Adrenal gland (tissue), 12 donors: ENCODE data around the gene GPRIN1. TPM values are rescaled to one million over a fixed set of nuclear protein-coding genes. Genes with fewer than 3 reads are reported as not detected.

Source experiments
- DNase-seq, 7 donors: peaks; one replicate each; pipeline ENCODE4 v3.0.0-alpha.2; 2019 to 2020
- H3K27ac ChIP-seq, 5 donors: fragments of 200-600 bp; sonication (generic) in 4 of 5; 1 replicate in 3 of 5; 2 replicates in 2 of 5; pipeline versions ENCODE4 v1.5.1 to v1.8.0; 2016 to 2020; ENCODE audit warnings: mild to moderate bottlenecking in 1 of 5
- H3K27me3 ChIP-seq: fragments of 200-600 bp; 2 replicates; pipeline ENCODE4 v1.8.0; 2021
- H3K36me3 ChIP-seq, 2 donors: fragments of 200-600 bp; replicated peaks in 1 of 2; 1 replicate in 1 of 2; 2 replicates in 1 of 2; pipeline versions ENCODE4 v1.5.1 to v1.8.0; 2018 to 2022
- H3K4me1 ChIP-seq, 2 donors: fragments of 200-600 bp; replicated peaks in 1 of 2; 1 replicate in 1 of 2; 2 replicates in 1 of 2; pipeline versions ENCODE4 v1.5.1 to v1.8.0; 2018 to 2021
- H3K4me3 ChIP-seq, 4 donors: fragments of 200-600 bp; sonication (generic) in 3 of 4; one replicate each; pipeline ENCODE4 v1.5.1; 2016 to 2018
- H3K9me3 ChIP-seq, 3 donors: fragments of 200-600 bp; sonication (generic) in 1 of 3; replicated peaks in 1 of 3; 1 replicate in 2 of 3; 2 replicates in 1 of 3; pipeline versions ENCODE4 v1.5.1 to v1.8.0; 2016 to 2021
- POLR2A ChIP-seq, 2 donors: fragments of 450-650 bp; IDR thresholded peaks; one replicate each; pipeline ENCODE4 v1.6.1; 2017; ENCODE audit warnings: antibody characterized with exemption in 2 of 2, mild to moderate bottlenecking in 2 of 2, moderate library complexity in 1 of 2
- WGBS, 4 donors: extraction: QIAGEN DNeasy Blood & Tissue Kit in 2 of 4; methylation state at CpG; one replicate each; pipeline versions ENCODE4 v1.1.5 to v1.1.7; 2013 to 2017; 5-methylcytosine and 5-hydroxymethylcytosine counted together
- intact Hi-C, 2 donors: fragments of 100-400 bp; cut with DNase I; formaldehyde crosslinking; loops; one replicate each; pipeline versions ENCODE4 v1.14.1 to v1.15.0; 2022 to 2023
- polyA plus RNA-seq, 3 donors: library from polyadenylated mRNA; stranded (reverse); fragments of 200-250 nt in 2 of 3; fragments of 350-450 nt in 1 of 3; fragmentation: Illumina TruSeq in 1 of 3; extraction: RNeasy Lipid Tissue Mini Kit (QIAGEN cat#74804) in 1 of 3; gene quantifications; one replicate each; pipeline ENCODE4 v1.2.3, GENCODE V29; 2013 to 2014
- total RNA-seq, 9 donors: library from RNA; depleted of rRNA in 4 of 9; stranded (reverse); fragments of >200 nt in 4 of 9; fragments of 120-200 nt in 1 of 9; fragmentation: NEBNext Ultra II Directional in 1 of 9; extraction: Animal tissue kit (Norgen Biotek cat#: 25700) in 1 of 9; gene quantifications; one replicate each; pipeline versions ENCODE4 v1.1.0 to v1.2.4, GENCODE V29; 2013 to 2023
- TF ChIP-seq, protein P1 (sequence below), 6 experiments: fragments of 450-650 bp in 4 of 6; fragments of 200-600 bp in 2 of 6; sonication (generic) in 1 of 6; IDR thresholded peaks; 1 replicate in 5 of 6; 2 replicates in 1 of 6; pipeline versions ENCODE4 v1.5.1 to v1.8.0; 2016 to 2021; ENCODE audit warnings: antibody characterized with exemption in 6 of 6, mild to moderate bottlenecking in 2 of 6, moderate library complexity in 1 of 6
- donor health status: healthy with polysubstance abuse.
- donor health status: Bipolar disorder and iron deficiency.
- donor health status: DM: yes; HTN: yes; CAD: no.
- donor health status: DM: no; HTN: no; CAD: no.
- donor health status: DM: no; HTN: no; CAD: no.
- donor health status: DM: yes; HTN: yes; CAD: no.

The GPRIN1 gene
- total and polyA plus RNA-seq, 12 donors = 0.42 to 4.0 (median 1.4) TPM

- 20 to 32% (median 23%) methylated on average over 9 to 19 of the region's 19 CpGs for WGBS, 4 donors
- intact Hi-C loops = no loop called here
- peaks cover 0 to 16% of the 10 kb centered on the region in 2 donors for H3K4me1 ChIP-seq
- DNase-seq = no peak
- TF ChIP-seq, protein P1, sequence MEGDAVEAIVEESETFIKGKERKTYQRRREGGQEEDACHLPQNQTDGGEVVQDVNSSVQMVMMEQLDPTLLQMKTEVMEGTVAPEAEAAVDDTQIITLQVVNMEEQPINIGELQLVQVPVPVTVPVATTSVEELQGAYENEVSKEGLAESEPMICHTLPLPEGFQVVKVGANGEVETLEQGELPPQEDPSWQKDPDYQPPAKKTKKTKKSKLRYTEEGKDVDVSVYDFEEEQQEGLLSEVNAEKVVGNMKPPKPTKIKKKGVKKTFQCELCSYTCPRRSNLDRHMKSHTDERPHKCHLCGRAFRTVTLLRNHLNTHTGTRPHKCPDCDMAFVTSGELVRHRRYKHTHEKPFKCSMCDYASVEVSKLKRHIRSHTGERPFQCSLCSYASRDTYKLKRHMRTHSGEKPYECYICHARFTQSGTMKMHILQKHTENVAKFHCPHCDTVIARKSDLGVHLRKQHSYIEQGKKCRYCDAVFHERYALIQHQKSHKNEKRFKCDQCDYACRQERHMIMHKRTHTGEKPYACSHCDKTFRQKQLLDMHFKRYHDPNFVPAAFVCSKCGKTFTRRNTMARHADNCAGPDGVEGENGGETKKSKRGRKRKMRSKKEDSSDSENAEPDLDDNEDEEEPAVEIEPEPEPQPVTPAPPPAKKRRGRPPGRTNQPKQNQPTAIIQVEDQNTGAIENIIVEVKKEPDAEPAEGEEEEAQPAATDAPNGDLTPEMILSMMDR (IDR thresholded peaks at IDR 0.05) = no peak
- TF ChIP-seq POLR2A (IDR thresholded peaks at IDR 0.05) = no peak
- no peaks in the 10 kb centered on the region for H3K36me3 ChIP-seq
- no peaks in the 10 kb centered on the region for H3K9me3 ChIP-seq
- H3K4me3 ChIP-seq = peak overlapping the region in 1 of 4 donors; percentile 29
- H3K27ac ChIP-seq = no peak overlapping the region
- peaks cover 33% of the 10 kb centered on the region for H3K27me3 ChIP-seq
These were observed 8.8 kb upstream of the GPRIN1 start for GRCh38 chr5:176618783-176619182.

- TF ChIP-seq, protein P1 (IDR thresholded peaks at IDR 0.05) = no peak
- no peak for TF ChIP-seq POLR2A (IDR thresholded peaks at IDR 0.05)
- Histone ChIP-seq H3K4me3 (no peak overlapping the region), H3K27me3 (peaks cover 33% of the 10 kb centered on the region), H3K4me1 (peaks cover 0 to 16% of the 10 kb centered on the region in 2 donors), H3K36me3 (no peaks in the 10 kb centered on the region), H3K27ac (no peak overlapping the region), H3K9me3 (no peaks in the 10 kb centered on the region)
- DNase-seq = no peak
- WGBS, 4 donors = 53 to 62% (median 61%) methylated on average over 7 of the region's 7 CpGs
- intact Hi-C loops = no loop called here
These were observed 6.6 kb upstream of the GPRIN1 start for GRCh38 chr5:176616511-176616910.

DNA sequence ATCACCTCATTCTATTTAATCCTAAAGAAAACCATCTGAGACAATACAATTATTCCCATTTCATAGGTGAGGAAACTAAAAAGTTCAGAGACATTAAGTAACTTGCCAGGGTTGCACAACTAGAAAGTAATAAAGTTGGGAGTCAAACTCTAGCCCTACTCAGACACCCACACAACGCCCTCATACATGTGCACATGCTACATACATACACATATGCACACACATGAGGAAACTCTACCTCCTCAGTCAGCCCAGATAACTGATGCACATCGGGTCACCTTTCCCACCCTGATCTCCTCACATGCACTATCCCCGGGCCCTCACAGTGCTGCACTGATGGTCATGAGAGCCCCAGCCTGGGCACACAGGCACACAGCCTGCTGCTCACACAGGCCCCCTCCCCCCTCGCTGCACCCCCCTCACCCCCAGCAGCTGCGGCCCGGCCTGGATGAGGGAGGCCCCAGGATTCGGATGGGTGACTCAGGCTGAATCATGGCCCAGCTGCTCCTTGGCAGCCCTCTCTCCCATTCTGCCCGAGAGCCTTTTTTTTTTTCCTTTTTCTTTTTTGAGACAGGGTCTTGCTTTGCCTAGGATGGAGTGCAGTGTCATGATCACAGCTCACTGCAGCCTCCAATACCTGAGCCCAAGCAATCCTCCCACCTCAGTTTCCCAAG, 5.0 kb upstream of the GPRIN1 start:
- Histone ChIP-seq H3K36me3 (no peaks in the 10 kb centered on the region), H3K27ac (no peak overlapping the region), H3K9me3 (no peaks in the 10 kb centered on the region), H3K27me3 (peaks cover 22% of the 10 kb centered on the region), H3K4me1 (peaks cover 7 to 12% of the 10 kb centered on the region in 2 donors), H3K4me3 (no peak overlapping the region)
- peak in 6 of 7 donors; percentile 43 to 67 (median 50) for DNase-seq
- no peak for TF ChIP-seq POLR2A (IDR thresholded peaks at IDR 0.05)
- TF ChIP-seq, protein P1 (IDR thresholded peaks at IDR 0.05) = no peak
- 41 to 58% (median 46%) methylated on average over 6 to 8 of the region's 8 CpGs for WGBS, 4 donors
- intact Hi-C loops = no loop called here

DNA sequence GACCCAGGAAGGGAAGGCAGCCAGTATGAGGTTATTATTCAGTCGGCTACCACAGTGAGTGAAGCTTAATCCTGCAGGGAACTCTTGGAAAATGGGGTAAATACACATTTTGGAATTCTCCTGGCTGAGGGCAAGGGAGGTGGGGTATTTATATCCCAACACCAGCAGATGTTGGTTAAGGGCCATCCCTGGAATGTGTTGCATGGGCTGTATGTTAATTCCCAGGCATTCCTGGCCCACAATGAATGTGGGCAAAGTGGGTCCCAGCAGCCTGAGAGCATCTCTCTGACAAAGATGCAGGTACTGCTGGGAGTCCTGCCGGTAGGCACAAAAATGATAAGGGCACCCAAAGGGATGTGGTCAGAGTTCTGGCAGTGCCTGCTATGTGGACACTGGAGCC, 2.9 kb upstream of the GPRIN1 start:
- no peak overlapping the region for H3K27ac ChIP-seq
- intact Hi-C loops = no loop called here
- DNase-seq = no peak

More for the DNA sequence above, 2.9 kb upstream of the GPRIN1 start:
- Histone ChIP-seq H3K9me3 (no peaks in the 10 kb centered on the region), H3K36me3 (no peaks in the 10 kb centered on the region), H3K4me3 (no peak overlapping the region), H3K4me1 (peaks cover 7 to 9% of the 10 kb centered on the region in 2 donors), H3K27me3 (peaks cover 4% of the 10 kb centered on the region)
- 51 to 71% (median 61%) methylated on average over 2 of the region's 2 CpGs for WGBS, 4 donors
- no peak for TF ChIP-seq POLR2A (IDR thresholded peaks at IDR 0.05)
- TF ChIP-seq, protein P1 (IDR thresholded peaks at IDR 0.05) = no peak
